Head of caudate nucleus (tissue), 42 donors: ENCODE measurements around the gene DAAM2.

ENCODE experiments used
- DNase-seq, 42 donors: peaks; one replicate each; pipeline versions ENCODE4 v3.0.0 to v3.0.0-alpha.2; 2020 to 2021; ENCODE audit warnings: mixed read lengths in 7 of 42
- intact Hi-C: fragments of 100-400 bp; cut with DNase I; formaldehyde crosslinking; loops from one replicate; pipeline ENCODE4 v1.15.0; 2022

Gene DAAM2

DNA sequence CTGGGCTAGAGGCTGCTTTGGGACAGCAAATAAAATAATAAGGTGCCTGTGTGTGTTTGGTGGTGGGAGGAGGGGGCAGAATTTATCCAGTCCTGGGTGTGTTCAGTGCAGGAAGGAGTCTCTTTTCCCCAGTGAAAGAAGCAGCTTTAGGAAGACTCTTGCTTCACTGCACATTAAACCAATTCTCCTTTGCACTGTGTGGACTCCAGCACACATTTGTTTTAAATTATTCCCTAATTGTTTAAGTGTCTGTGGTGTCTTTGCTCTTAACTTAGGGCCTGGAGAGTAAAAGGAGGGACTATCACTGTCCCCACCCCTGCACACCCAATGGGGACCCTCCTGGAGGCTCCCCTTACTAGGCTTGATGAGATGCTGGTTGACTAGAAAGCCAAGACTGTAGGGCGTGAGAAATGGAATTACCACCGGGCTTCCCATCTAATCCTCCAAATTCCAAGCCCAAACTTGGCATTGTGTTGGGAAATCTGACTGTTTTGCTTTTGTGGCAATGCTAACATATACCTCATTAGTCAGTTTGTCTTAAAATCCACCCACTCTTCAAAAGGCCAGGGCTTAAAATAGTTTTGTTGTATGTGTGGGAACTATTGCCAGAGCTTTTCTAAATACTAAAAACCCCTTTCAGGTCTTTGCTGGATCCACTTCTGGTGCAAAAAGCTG, 13.5 kb upstream of the DAAM2 start:
- intact Hi-C loops = no loop called here
- DNase-seq = no peak

DNA sequence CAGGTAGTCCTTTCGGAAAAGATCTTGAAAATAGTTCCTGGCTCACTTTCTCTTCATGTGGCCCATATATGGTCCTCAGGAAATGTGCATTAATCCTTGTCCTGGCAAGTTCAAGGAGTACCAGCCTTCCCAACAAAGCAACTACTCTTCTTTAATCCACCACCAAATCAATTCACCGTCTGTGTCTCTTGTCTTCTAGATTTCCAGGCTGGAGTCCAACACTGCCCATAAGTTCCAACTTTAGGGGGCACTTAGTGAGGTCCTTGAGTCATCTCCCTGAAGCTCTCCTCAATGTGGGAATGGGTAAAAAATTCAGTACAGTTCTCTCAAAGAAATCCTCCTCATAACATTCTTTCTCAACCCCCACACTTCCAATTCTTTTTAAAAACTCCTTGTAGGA, 6.9 kb upstream of the DAAM2 start:
- intact Hi-C loops = no loop called here

DNA sequence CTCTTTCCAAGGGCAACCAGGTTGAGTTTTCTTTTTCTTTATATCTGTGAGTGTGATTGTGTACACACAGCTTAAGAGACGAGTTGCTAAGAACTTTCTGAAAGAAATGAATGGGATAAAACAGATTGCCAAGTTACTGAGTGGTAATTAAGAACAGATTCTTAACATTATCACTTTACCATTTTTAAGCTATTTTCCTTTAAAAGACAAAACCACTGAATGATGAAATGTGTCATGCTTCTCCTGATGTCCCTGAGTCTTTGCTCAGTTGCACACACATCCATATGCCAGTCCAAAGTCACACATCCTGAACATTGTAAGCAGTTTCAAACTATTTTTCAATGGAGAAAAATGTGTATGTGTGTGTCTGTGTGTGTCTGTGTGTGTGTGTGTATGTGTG, 5.5 kb upstream of the DAAM2 start:
- DNase-seq = no peak
- intact Hi-C loops = no loop called here

More for the DNA sequence above, 6.9 kb upstream of the DAAM2 start:
- DNase-seq = no peak

DNA sequence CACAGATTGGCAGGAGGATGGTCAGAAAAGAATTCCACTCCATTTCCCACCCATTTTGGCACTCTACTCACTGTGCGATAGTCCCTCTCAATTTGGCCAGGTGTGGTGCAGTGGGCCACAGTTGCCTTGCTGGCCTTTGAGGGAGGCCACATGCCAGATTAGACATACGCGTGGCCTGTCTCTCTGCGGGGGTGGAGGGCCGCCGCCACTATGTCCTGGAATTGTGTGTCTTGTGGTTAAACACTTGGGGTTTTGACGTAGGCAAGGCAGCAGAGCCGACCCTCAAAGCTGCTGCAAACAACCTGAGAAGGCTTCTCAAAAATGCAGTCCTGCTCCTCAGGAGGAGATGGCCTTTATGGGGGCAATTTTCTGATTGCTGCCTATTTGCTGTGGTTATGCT, 4.9 kb upstream of the DAAM2 start:
- intact Hi-C loops = no loop called here
- no peak for DNase-seq

- DNase-seq = peak in 2 of 42 donors; percentile 0 to 1
- intact Hi-C loops = loop anchor here (5.0 kb wide), 1 partner anchor 123 kb away; no protein-coding TSS in a partner anchor
These were observed 1.4 kb upstream of the DAAM2 start for GRCh38 chr6:39790772-39791171.

DNA sequence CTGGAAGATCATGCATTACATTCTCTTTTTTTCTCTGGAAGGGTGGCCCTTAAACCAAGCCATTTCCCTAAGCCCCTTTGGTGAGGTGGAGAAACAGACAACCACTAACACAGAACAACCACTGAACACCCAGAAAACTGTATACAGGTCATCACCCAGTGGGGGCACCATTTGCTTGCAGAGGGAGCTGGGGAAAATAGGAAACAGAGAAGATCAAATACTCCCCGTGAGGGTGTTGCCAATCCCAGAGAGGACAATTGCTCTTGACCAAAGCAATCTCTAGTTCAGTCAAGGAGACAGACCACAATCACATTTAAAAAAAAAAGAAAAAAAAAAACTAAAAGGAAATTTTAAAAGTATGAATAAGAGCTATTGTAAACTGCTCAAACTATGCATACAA, 865 bp upstream of the DAAM2 start:
- intact Hi-C loops = loop anchor here (5.0 kb wide), 1 partner anchor 124 kb away; no protein-coding TSS in a partner anchor
- peak in 26 of 42 donors; percentile 34 to 83 (median 56) for DNase-seq

GRCh38 chr6:39792540-39793450, 619 bp downstream of the DAAM2 start:
- intact Hi-C loops = loop anchor here (5.0 kb wide), 1 partner anchor 125 kb away; no protein-coding TSS in a partner anchor
- peak in 14 of 42 donors; percentile 20 to 72 (median 46) for DNase-seq

- DNase-seq = peak in 5 of 42 donors; percentile 6 to 58 (median 23)
- intact Hi-C loops = loop anchor here (5.0 kb wide), 1 partner anchor 126 kb away; no protein-coding TSS in a partner anchor
These were observed 1.3 kb downstream of the DAAM2 start for GRCh38 chr6:39793516-39793915.

DNA sequence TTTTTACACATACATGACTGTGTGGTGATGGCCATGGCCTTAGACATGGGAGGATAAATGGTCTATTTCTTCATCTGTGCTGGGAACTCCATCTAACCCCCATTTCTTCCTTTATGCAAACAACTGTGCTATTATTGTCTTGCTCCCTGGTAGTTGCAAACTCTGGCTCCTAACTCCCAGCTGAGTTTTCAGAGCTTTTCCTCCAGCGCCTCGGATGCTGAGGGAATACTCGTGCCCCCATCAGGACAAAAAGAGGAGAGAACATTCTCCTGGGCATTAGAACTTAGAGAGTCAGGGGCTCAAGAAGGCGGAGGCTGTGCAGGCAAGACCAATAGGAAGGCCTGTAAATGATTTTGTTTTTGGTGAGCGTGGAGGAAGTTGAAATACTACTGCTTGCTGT, 2.1 kb downstream of the DAAM2 start:
- peak in 28 of 42 donors; percentile 28 to 78 (median 55) for DNase-seq
- intact Hi-C loops = loop anchor here (5.0 kb wide), 1 partner anchor 127 kb away; no protein-coding TSS in a partner anchor

DNA sequence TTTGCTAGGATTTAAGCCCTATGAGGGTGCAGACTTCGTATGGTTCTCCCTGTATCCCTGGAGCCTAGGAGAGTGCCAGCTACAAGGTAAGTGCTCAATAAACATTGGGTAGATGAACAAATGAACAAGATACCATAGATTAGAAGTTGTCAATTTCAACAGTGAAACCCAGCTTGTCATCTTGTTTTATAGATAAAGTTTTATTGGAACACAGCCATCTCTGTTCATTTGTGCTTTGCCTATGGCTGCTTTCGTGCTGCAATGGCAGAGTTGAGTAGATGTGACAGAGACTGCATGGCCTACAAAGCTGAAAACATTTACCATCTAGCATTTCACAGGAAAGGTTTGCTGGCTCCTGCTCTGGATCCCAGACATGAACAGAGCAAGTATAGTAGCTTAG, 5.6 kb downstream of the DAAM2 start:
- peak in 2 of 42 donors; percentile 1 to 38 for DNase-seq
- intact Hi-C loops = no loop called here

DNA sequence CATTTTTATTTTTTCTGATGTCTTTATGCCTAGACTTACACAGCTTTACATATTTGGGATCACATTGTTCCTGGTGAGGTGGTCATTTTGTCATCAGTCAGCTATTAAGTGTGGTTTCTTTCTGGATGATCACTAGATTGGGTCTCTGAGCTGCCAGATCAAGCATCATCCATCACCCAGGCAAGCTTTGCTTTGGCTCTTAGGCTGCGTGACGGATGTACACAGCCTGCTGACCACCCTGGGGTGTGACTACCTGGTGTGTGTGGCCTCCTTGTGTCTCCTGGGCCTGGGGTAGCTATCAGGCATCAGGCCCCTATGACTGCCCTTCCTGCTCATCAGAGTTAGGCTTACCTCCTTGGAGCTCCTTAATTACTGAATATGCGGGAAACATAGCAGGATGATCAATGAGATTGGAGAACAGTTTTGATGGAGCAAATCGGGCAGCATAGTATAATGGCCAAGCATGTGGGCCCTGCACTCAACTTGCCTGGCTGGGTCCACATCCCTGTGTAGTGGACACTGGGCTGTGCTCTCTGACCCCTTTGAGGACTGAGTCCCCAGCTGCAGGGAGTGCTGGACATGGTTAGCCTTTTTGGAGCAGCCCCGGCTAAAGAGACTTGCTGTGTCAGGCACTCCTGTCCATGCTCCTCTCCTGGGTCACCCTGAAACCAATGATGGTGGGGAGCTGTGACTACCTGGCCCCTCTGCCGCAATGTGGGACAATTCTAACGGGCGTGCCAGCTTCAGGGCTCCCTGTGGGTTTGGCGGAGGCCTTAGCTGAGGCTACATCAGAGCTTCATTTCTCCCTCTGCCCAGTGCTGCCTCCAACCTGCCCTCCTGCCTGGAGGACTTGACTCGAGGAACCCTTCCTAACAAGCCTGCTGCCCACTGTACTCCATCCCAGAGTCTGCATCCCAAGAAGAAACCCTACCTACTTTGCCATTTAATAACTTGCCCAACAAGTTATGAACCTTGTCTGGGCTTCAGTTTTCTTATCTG, 8.2 kb downstream of the DAAM2 start:
- intact Hi-C loops = loop anchor here (10.0 kb wide), 1 partner anchor 74 kb away; no protein-coding TSS in a partner anchor
- peak in 2 of 42 donors; percentile 2 to 42 for DNase-seq

- peak in 8 of 42 donors; percentile 26 to 80 (median 44) for DNase-seq
- intact Hi-C loops = loop anchor here (10.0 kb wide), 1 partner anchor 73 kb away; no protein-coding TSS in a partner anchor
These were observed 9.5 kb downstream of the DAAM2 start for GRCh38 chr6:39801456-39802251.

- intact Hi-C loops = loop anchor here (10.0 kb wide), 1 partner anchor 71 kb away; no protein-coding TSS in a partner anchor
- DNase-seq = peak in 2 of 42 donors; percentile 1 to 40
These were observed 11.7 kb downstream of the DAAM2 start for GRCh38 chr6:39803872-39804271.

DNA sequence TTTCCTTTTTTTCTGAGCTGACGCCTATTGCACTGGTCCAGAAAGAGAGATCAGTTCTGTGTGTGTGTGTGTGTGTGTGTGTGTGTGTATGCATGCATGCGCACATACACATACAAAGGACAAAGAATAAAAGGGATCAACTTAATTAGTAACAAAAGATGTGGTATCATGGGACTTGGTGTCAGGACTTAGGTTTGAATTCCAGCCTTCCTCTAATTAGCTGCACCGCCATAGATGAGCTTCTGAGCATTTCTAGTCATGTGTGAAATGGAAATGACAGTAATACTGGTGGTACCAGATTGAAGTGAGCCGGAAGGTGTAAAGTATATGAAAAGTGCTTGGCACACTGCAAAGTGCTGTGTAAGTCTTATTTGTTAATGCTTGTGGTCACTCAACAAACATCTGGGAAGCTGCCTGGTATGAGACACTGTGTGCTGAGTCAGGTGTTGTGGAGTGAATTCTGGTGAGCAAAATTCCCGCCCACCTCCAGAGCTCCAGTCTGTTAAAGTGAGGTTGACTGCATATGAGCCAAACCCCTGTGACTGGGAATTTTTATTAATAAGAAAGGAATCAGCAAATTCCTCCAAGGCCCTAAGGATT, 12.4 kb downstream of the DAAM2 start:
- intact Hi-C loops = loop anchor here (10.0 kb wide), 1 partner anchor 70 kb away; no protein-coding TSS in a partner anchor
- peak in 2 of 42 donors; percentile 0 to 41 for DNase-seq

GRCh38 chr6:39806278-39806677, 14.1 kb downstream of the DAAM2 start:
- DNase-seq = no peak
- intact Hi-C loops = loop anchor here (10.0 kb wide), 1 partner anchor 69 kb away; no protein-coding TSS in a partner anchor

DNA sequence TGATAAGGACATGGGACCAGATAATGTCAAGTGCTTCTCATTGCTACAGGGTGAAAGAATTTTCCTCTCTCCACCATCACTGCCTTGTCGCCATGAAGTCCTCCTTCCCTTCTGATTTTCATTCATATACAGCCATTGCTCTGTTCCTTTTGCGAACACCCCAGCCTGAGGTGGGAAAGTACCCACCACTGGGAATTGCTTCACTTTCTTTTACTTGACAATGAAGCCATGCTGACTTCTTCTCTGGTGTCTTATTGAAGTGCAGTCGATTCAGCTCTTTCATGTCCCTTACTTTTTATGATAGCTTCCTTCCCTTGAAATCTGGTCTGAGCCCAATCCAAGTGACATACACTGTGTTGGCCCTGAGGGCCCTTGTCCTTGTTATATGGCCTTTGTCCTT, 16.2 kb downstream of the DAAM2 start:
- intact Hi-C loops = loop anchor here (10.0 kb wide), 1 partner anchor 66 kb away; no protein-coding TSS in a partner anchor
- no peak for DNase-seq

- intact Hi-C loops = loop anchor here (10.0 kb wide), 1 partner anchor 66 kb away; no protein-coding TSS in a partner anchor
- peak in 1 of 42 donors; percentile 27 for DNase-seq
These were observed 16.8 kb downstream of the DAAM2 start for GRCh38 chr6:39808964-39809363.
